Stimulated activated naive CD4-positive, alpha-beta T cell (primary cell): ENCODE results near the gene RHOD.

Experiments
- DNase-seq, 6 experiments: peaks; one replicate each; lab custom pipeline; 2025; lab: John Stamatoyannopoulos, UW

Gene RHOD

DNA sequence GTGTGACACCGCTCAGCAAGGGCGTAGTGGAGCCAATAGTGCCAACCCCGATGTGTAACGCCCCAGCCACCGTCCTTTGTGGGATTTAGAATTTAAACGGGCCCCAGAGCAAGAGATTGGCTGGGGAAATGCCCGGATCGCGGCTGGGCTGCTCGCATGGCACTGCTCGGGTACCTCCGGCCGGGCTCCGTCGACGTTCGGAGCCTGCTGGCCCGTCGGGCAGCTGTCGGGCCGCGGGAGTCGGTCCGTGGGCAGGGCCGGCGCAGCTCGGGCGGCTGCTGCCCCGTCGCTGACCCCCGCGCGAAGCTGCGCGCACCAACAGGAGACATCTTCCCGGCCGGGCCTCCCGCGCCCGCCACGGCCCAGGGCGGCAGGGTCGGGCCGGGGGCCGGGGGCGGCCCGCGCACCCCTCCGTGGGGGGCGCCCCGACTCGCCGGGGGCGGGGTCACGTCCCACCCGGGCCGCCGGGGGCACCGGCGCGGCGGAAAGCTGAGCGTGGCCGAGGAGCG is 61.1 kb downstream of the RHOD start:
- DNase-seq: peak in 5 of 6 experiments; percentile 23 to 60 (median 40)

DNA sequence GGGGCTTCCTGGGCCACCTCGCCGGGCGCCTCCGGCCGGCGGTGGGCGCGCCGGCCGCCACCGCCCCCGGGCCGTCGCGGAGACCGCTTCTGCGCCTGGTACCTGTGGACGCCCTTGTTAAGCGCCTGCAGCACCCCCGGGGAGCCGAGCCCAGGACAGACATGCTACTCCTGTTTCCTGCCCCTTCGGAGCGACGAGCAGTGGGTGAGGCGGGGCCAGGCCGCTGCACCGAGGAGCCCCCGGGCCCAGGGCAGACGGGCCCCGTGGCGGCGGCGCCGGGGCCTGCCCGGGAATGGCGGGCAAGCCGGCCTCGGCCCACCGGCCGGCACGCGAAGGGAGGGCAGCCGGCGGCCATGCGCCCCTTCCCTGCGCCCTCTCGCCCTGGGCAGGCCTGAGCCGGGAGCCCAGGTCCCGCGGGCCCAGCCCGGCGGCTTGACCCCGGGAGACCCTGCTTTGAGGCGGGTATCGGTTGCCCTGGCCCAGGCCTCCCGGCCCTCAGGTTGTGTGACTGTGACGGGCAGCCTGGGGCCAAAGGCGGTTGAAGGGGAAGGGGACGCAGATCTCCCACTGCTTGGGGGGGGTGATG is 61.6 kb downstream of the RHOD start:
- peak; percentile 30 to 78 (median 56) for DNase-seq

DNA sequence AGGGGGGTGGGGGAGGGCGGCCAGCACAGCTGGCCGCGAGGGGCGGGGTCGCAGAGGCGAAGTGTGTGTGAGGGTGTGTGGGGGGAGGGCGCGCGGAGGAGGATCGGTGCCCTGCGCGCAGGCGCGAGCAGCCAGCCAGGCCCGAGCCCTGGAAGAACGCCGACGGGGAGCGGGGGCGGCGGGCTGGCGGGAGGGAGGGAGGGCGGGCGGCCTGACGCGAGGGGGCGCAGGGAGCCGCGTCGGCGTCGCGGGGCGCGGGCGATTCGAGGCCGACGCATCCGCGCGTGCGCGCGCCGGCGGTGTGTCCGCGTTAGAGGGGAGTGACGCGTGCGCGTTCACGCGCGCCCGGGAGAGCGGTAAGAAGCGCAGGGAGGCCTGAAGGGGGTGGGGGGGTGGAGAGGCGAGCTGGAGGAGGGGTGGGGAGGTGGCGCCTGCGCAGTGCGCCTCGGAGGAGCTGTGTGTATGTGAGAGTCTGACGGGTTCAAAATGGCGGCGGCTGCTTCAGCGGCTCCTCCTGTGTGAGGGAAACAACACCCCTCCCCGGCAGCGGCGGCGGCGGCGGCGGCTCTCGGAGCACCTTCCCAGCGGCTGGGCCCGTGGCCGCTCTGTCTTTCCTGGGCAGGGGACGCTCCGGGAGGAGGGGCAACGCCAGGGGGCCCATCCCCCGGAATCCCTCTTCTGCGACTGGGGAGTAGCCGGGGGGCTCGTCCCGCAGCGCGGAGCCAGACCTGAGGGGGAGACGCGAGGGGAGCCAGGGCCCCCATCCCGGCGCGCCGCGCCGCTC is 62.3 kb downstream of the RHOD start, which contains the start of gene KDM2A:
KDM2A (plus strand) TSS at position 463 of the 784 bp plus-strand sequence. CDS start 2,054 bp downstream, outside the sequence.
- peak; percentile 95 to 100 (median 99) for DNase-seq

DNA sequence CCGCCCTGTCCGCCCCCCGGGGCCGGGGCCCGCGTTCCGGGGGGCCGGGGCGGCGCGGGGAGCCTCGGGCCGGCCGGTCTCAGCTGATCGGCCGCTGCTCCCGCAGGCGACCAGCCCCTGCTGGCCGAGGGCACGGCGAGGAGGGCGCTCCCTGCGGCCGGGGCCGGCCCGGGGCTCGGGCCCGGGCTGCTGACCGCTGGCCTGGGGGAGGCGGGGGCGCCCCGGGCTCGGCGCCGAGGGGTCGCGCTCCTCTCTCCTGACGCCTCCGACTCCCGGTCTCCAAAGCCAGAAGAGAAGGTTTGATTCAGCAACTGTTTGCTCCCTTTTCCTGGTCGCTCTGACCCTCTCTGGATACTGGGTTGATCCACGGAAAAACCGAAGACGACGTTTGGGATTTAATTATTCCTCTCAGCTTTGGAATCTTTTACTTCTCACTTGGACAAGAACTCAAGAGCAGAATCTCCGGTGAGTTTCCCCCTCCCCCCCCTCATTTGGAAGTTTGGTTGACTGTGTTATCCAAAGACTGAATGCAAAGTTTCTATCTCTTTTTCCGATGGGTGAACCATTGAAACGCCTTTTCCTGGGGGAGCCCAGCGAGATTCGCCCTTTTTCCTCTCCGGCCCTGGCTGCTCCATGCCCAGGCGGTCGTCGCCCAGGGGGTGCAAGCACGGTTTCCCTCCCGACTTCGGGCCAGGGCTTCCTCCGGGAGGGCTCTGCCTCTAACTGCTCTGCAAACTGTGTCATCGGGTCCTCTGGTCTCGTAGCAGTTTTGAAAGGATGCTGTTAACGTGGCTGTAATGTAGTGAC is 63.1 kb downstream of the RHOD start:
- peak in 5 of 6 experiments; percentile 8 to 60 (median 15) for DNase-seq

DNA sequence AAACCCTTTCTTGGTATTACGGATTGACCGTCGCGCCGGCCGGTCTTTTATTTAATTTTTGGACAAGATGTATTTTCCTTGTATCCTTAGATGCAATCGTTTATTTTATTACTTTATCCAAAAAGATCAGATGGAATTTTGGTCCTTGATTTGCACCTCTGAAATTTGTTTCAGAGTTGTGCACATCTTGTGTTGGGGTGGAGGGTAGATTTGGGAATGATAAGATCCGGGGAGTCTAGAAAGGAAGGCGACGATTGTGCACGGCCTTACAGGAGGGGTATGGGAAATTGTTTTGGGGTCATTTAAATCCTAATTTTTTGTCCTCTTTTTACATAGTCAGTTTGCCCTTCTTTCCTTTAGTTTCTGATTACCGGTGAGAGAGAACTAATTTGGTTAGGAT is 63.8 kb downstream of the RHOD start:
- DNase-seq: no peak

DNA sequence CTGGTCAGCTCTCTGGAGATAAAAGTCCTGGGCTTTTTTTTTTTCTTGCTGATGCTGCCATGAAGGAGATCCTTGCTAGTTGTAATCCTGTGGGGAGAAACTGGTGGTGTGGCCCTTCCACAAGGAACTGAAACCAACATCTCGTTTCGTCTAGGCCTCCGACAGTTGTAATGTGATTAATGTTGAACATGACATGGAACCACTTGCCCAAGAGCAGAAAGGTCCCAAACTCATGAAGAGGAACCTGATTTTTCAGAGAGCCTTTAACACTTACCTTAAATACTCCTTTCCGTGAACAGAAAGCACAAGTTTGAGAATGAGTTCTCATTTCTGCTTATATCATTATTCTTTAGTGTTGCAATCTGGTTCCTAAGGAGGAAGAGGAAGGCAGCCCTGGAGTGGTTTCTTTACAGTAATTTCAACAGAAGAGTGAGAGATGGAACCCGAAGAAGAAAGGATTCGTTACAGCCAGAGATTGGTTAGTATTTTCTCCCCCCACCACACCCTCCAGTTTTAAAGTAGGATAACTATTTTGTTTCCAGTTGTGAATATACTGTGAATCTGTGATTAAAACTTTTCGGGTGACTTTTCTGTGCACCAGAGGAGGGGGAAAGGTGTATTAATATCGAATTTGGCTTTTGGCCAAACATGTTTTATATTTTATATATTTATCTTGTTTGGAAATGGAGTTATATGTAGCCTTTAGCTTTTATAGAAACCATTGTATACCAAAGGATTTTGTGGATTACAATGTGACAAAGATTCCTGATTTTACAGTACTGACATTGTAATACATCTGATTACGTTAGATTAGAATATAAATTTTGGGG is 64.4 kb downstream of the RHOD start:
- DNase-seq: no peak
